Right renal pelvis (tissue), 4 donors: ENCODE data around the gene GLB1L2. TPM values are rescaled to one million over a fixed set of nuclear protein-coding genes. Genes with fewer than 3 reads are reported as not detected.
"Not testable (repeated sequence)": the region's sequence is repeated elsewhere in the genome, so short reads cannot be mapped to it uniquely, and the experiment has no call there.

ENCODE experiments used
- DNase-seq, 4 donors: peaks; one replicate each; pipeline ENCODE4 v3.0.0-alpha.2; 2013; ENCODE audit warnings: low read depth in 4 of 4, low spot score in 3 of 4, missing footprints in 1 of 4
- polyA plus RNA-seq, 4 donors: library from polyadenylated mRNA; unstranded; fragments of 120-200 nt; gene quantifications; one replicate each; pipeline ENCODE4 v1.2.1, GENCODE V29; 2013; ENCODE audit not compliant: insufficient read length in 4 of 4

GLB1L2 gene
- 10 to 100 TPM; 19.4 to 23.9 (median 22.3) TPM for polyA plus RNA-seq

GRCh38 chr11:134331354-134332188 lies at the start of gene GLB1L2:
Gene GLB1L2, plus strand, starts transcription at chr11:134331988. Its CDS starts 74 bp downstream, at chr11:134332062.
- DNase-seq: peak; percentile 28 to 40 (median 39)

GRCh38 chr11:134282121-134283045 lies 49.4 kb upstream of the GLB1L2 start:
- no peak for DNase-seq

- no peak for DNase-seq
Measured at GRCh38 chr11:134283461-134284230, 48.1 kb upstream of the GLB1L2 start.

GRCh38 chr11:134284349-134284748 lies 47.4 kb upstream of the GLB1L2 start:
- DNase-seq: not testable (repeated sequence)

- DNase-seq: no peak
Measured at GRCh38 chr11:134287561-134287960, 44.2 kb upstream of the GLB1L2 start.

- DNase-seq: no peak
Measured at GRCh38 chr11:134288486-134288885, 43.3 kb upstream of the GLB1L2 start.

GRCh38 chr11:134289167-134289566 lies 42.6 kb upstream of the GLB1L2 start:
- no peak for DNase-seq

- no peak for DNase-seq
Measured at GRCh38 chr11:134289789-134290188, 42.0 kb upstream of the GLB1L2 start.

GRCh38 chr11:134290646-134291045 lies 41.1 kb upstream of the GLB1L2 start:
- no peak for DNase-seq

GRCh38 chr11:134291196-134291595 lies 40.6 kb upstream of the GLB1L2 start:
- DNase-seq: no peak

GRCh38 chr11:134292661-134293060 lies 39.1 kb upstream of the GLB1L2 start:
- DNase-seq: no peak

GRCh38 chr11:134293119-134294113 lies 38.4 kb upstream of the GLB1L2 start:
- no peak for DNase-seq

- DNase-seq: no peak
Measured at GRCh38 chr11:134294664-134295063, 37.1 kb upstream of the GLB1L2 start.

GRCh38 chr11:134312223-134312622 lies 19.6 kb upstream of the GLB1L2 start:
- DNase-seq: no peak

GRCh38 chr11:134312807-134313206 lies 19.0 kb upstream of the GLB1L2 start:
- DNase-seq: no peak

- no peak for DNase-seq
Measured at GRCh38 chr11:134313379-134313778, 18.4 kb upstream of the GLB1L2 start.

- DNase-seq: no peak
Measured at GRCh38 chr11:134313821-134314607, 17.8 kb upstream of the GLB1L2 start.

- DNase-seq: no peak
Measured at GRCh38 chr11:134317103-134317502, 14.7 kb upstream of the GLB1L2 start.

GRCh38 chr11:134321373-134321772 lies 10.4 kb upstream of the GLB1L2 start:
- not testable (repeated sequence) for DNase-seq
